Retinal pigment epithelial cell (primary cell): Measurements from ENCODE around the gene HBS1L.

Experiments used
- DNase-seq: peaks from one replicate; pipeline ENCODE4 v3.0.0-alpha.2; 2010; ENCODE audit warnings: low read depth
- H3K4me3 ChIP-seq: 2 replicates; pipeline ENCODE4 v1.5.1; 2011; ENCODE audit warnings: mild to moderate bottlenecking, low read length, control low read depth, moderate library complexity
- TF ChIP-seq, protein P1 (sequence below): conservative IDR thresholded peaks from 2 replicates; pipeline ENCODE4 v1.5.1; 2011; ENCODE audit warnings: low read depth, low read length, control low read depth, inconsistent platforms

Gene HBS1L

GRCh38 chr6:135038335-135038734 lies 16.3 kb downstream of the HBS1L start:
- DNase-seq = no peak
- H3K4me3 ChIP-seq = no peak overlapping the region
- TF ChIP-seq, protein P1, sequence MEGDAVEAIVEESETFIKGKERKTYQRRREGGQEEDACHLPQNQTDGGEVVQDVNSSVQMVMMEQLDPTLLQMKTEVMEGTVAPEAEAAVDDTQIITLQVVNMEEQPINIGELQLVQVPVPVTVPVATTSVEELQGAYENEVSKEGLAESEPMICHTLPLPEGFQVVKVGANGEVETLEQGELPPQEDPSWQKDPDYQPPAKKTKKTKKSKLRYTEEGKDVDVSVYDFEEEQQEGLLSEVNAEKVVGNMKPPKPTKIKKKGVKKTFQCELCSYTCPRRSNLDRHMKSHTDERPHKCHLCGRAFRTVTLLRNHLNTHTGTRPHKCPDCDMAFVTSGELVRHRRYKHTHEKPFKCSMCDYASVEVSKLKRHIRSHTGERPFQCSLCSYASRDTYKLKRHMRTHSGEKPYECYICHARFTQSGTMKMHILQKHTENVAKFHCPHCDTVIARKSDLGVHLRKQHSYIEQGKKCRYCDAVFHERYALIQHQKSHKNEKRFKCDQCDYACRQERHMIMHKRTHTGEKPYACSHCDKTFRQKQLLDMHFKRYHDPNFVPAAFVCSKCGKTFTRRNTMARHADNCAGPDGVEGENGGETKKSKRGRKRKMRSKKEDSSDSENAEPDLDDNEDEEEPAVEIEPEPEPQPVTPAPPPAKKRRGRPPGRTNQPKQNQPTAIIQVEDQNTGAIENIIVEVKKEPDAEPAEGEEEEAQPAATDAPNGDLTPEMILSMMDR = no peak

GRCh38 chr6:135037541-135037940 lies 17.1 kb downstream of the HBS1L start:
- TF ChIP-seq, protein P1 = no peak
- DNase-seq = no peak
- H3K4me3 ChIP-seq = no peak overlapping the region

DNA sequence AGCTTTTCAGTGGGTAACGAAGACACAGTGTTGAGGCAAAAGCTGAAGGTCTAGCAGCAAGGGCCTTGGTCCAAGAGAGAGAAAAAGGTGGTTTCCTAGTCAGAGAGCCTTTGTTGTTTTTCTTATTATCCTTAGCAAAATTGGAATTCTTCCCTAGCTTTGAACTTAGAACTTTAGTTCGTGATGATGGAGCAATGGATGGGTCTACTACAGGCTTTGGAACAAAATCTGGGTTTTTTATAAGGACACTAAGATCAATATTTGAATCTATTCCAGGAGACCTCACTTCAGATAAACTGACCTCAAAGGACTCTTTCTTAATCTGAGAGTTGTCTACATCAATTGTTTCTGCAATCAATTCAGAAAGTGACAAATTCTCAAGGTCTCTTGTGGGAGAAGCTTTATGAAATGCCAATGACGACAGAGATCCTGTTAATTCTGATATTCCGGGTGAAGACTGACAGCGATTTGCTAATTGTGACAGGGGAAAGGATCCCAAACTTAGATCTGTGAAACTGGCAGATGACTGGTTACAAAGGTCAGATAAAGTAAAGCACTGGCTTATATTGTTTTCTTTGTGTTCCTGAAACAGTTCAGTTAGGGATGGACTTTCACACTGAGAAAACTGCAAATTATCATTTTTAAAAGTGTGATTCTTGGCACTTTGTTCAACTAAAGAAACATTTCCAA lies 17.7 kb downstream of the HBS1L start:
- H3K4me3 ChIP-seq = no peak overlapping the region
- DNase-seq = no peak
- TF ChIP-seq, protein P1 = no peak

DNA sequence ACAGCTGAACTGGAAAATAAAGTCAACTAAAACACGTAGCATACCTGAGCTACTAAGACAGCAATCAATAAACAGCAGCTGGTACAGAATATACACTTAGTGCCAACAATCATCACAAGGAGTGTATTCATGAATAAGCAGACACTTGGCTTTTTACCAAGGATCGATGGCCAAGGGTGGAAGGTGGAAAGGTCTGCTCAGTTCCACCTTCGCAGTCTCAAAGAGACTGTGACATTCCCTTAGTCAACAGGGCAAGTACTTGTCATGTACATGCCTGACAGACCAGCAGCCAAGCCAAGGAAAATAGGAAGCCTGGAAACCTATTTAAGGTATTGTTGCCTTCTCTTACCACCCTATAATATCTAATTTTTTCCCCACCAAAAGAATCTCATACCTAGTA lies 21.4 kb downstream of the HBS1L start:
- DNase-seq = no peak
- TF ChIP-seq, protein P1 = no peak
- H3K4me3 ChIP-seq = no peak overlapping the region

- TF ChIP-seq, protein P1 = no peak
- H3K4me3 ChIP-seq = no peak overlapping the region
- DNase-seq = no peak
Measured at GRCh38 chr6:135030532-135031178, 24.0 kb downstream of the HBS1L start.

DNA sequence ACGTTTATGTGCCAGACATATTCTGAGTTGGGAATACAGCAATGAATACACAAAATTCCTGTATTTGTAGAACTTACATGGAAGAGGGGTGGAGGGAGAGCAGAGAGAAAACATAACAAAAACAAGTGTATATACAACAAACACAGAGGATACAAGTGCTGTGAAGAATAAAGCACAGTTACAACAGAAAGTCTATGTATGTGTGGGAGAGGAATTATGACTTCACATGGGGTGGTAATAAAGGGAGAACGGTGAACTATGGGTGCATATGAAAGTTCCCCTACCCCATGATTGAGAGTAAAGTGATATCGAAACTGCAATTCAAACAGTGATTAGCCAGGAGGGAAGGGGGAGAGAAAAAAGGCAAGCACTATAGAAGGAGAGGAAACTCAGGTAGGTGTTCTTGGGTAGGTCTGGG lies 24.6 kb downstream of the HBS1L start:
- H3K4me3 ChIP-seq = no peak overlapping the region
- no peak for DNase-seq
- TF ChIP-seq, protein P1 = no peak

DNA sequence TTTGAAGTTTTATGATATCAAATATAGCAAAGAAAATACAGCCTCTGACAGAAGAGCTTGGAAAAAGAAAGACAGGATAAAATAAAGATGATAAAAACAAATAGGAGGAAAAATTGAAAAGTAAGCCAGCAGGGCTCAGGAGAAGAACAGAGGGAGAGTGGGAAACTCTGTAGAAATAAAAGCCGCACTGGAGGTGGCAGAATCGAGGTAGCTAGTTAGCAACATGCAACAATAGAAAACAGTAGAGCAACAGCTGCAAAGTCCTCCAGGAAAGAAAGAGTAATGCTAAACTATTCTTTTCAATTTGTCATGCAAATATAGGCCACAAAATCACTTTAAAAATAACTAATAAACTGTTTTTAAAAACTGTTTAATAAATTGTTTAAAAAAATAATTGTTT lies 28.8 kb downstream of the HBS1L start:
- no peak overlapping the region for H3K4me3 ChIP-seq
- TF ChIP-seq, protein P1 = no peak
- DNase-seq = no peak
